K562 (cell line): ENCODE results near the gene DSTYK. TPM values are rescaled to one million over a fixed set of nuclear protein-coding genes. Genes with fewer than 3 reads are reported as not detected.

Source experiments
- BHLHE40 ChIP-seq: IDR thresholded peaks from 2 replicates; pipeline ENCODE4 v1.6.1; 2011; ENCODE audit warnings: low read length, improper control_type of control experiment
- CC2D1A ChIP-seq: fragments of 450-650 bp; IDR thresholded peaks from 2 replicates; pipeline ENCODE4 v1.6.1; 2017; ENCODE audit warnings: mild to moderate bottlenecking
- HNRNPL ChIP-seq: fragments of 200-400 bp; formaldehyde crosslinking; IDR thresholded peaks from 2 replicates; pipeline ENCODE4 v1.6.1; 2017; ENCODE audit warnings: low read depth, mild to moderate bottlenecking, low read length
- KAT2B ChIP-seq: IDR thresholded peaks from one replicate; pipeline ENCODE4 v1.6.1; 2012; ENCODE audit warnings: low read depth, mild to moderate bottlenecking, control low read depth, inconsistent platforms, low read length, moderate library complexity
- L3MBTL2 ChIP-seq: fragments of 450-650 bp; IDR thresholded peaks from 2 replicates; pipeline ENCODE4 v1.6.1; 2016; ENCODE audit warnings: mild to moderate bottlenecking, moderate library complexity
- NFATC3 ChIP-seq: fragments of 450-650 bp; IDR thresholded peaks from 2 replicates; pipeline ENCODE4 v1.6.1; 2017; ENCODE audit warnings: mild to moderate bottlenecking
- PKNOX1 ChIP-seq: fragments of 450-650 bp; IDR thresholded peaks from 2 replicates; pipeline ENCODE4 v1.6.1; 2016
- RB1 ChIP-seq: fragments of 450-650 bp; IDR thresholded peaks from 2 replicates; pipeline ENCODE4 v1.6.1; 2017; ENCODE audit warnings: low read depth, mild to moderate bottlenecking
- SOX6 ChIP-seq: fragments of 450-650 bp; IDR thresholded peaks from 2 replicates; pipeline ENCODE4 v1.6.1; 2014; ENCODE audit warnings: mild to moderate bottlenecking
- TOE1 ChIP-seq, 2 experiments: fragments of 450-650 bp in 1 of 2; sonication (generic) in 1 of 2; formaldehyde crosslinking in 1 of 2; IDR thresholded peaks; 2 replicates each; pipeline versions ENCODE4 v1.7.1 to v1.8.0; 2016 to 2022; ENCODE audit warnings: borderline replicate concordance in 2 of 2, mild to moderate bottlenecking in 2 of 2, antibody characterized with exemption in 1 of 2, inconsistent platforms in 1 of 2, low read depth in 1 of 2, missing genetic modification reagents in 1 of 2, moderate library complexity in 1 of 2
- ZEB2 ChIP-seq: fragments of 450-650 bp; IDR thresholded peaks from 2 replicates; pipeline ENCODE4 v1.6.1; 2016
- ZNF589 ChIP-seq: fragments of 200-800 bp; sonication (Bioruptor generic); IDR thresholded peaks from 2 replicates; pipeline ENCODE4 v1.6.1; 2016; ENCODE audit warnings: low read depth, missing genetic modification characterization, missing compliant biosample characterization
- ZNF639 ChIP-seq, 2 experiments: fragments of 200-800 bp in 1 of 2; sonication (Bioruptor generic) in 1 of 2; sonication (generic) in 1 of 2; formaldehyde crosslinking in 1 of 2; IDR thresholded peaks in 1 of 2; conservative IDR thresholded peaks in 1 of 2; 2 replicates each; pipeline versions ENCODE4 v1.5.0 to v1.6.1; 2016 to 2020; ENCODE audit warnings: missing compliant biosample characterization in 1 of 2, missing genetic modification characterization in 1 of 2, missing genetic modification reagents in 1 of 2
- ZSCAN32 ChIP-seq: fragments of 450-650 bp; formaldehyde crosslinking; IDR thresholded peaks from 2 replicates; pipeline ENCODE4 v1.4.0; 2020; ENCODE audit warnings: mild to moderate bottlenecking, moderate library complexity
- polyA plus RNA-seq, 8 experiments: library from polyadenylated mRNA; depleted of rRNA in 4 of 8; stranded (reverse) in 5 of 8; unstranded in 3 of 8; fragments of >200 nt; fragmentation: Nextera tagmentation in 2 of 8; fragmentation: Illumina TruSeq in 1 of 8; extraction: Ambion mirVana in 2 of 8; extraction: Trizol in 1 of 8; gene quantifications; 2 replicates each; pipeline versions ENCODE4 v1.2.1 to v1.2.3, GENCODE V29; 2011 to 2014; ENCODE audit warnings: inconsistent platforms in 1 of 8, missing spikeins in 1 of 8
- total RNA-seq, 7 experiments: library from RNA; depleted of rRNA in 6 of 7; stranded (reverse); fragments of >200 nt in 6 of 7; fragmentation: Illumina TruSeq in 2 of 7; extraction: Trizol in 2 of 7; gene quantifications; 2 replicates each; pipeline versions ENCODE4 v1.2.1 to v1.2.3, GENCODE V29; 2011 to 2021; ENCODE audit warnings: low replicate concordance in 1 of 7
- TF ChIP-seq, protein P1 (sequence below): sonication (generic); formaldehyde crosslinking; IDR thresholded peaks from 2 replicates; pipeline ENCODE4 v1.8.1; 2023; ENCODE audit warnings: missing genetic modification reagents, mild to moderate bottlenecking, borderline replicate concordance
- TF ChIP-seq, protein P2 (sequence below): fragments of 250-450 bp; sonication (Bioruptor Pico); IDR thresholded peaks from 2 replicates; pipeline ENCODE4 v1.4.0; 2020; ENCODE audit warnings: mild to moderate bottlenecking
- TF ChIP-seq, protein P3 (sequence below): fragments of 450-650 bp; IDR thresholded peaks from 2 replicates; pipeline ENCODE4 v1.6.1; 2016; ENCODE audit warnings: low read depth, mild to moderate bottlenecking, moderate library complexity

Gene DSTYK
- total and polyA plus RNA-seq, 9 of the 15 experiments (the other 6 are each of a cell fraction or from before 2014, with no cell fraction given) = 4.2 to 7.1 (median 6.2) TPM

GRCh38 chr1:205255941-205256780 lies 44.7 kb upstream of the DSTYK start (continued):
- TF ChIP-seq, protein P1, sequence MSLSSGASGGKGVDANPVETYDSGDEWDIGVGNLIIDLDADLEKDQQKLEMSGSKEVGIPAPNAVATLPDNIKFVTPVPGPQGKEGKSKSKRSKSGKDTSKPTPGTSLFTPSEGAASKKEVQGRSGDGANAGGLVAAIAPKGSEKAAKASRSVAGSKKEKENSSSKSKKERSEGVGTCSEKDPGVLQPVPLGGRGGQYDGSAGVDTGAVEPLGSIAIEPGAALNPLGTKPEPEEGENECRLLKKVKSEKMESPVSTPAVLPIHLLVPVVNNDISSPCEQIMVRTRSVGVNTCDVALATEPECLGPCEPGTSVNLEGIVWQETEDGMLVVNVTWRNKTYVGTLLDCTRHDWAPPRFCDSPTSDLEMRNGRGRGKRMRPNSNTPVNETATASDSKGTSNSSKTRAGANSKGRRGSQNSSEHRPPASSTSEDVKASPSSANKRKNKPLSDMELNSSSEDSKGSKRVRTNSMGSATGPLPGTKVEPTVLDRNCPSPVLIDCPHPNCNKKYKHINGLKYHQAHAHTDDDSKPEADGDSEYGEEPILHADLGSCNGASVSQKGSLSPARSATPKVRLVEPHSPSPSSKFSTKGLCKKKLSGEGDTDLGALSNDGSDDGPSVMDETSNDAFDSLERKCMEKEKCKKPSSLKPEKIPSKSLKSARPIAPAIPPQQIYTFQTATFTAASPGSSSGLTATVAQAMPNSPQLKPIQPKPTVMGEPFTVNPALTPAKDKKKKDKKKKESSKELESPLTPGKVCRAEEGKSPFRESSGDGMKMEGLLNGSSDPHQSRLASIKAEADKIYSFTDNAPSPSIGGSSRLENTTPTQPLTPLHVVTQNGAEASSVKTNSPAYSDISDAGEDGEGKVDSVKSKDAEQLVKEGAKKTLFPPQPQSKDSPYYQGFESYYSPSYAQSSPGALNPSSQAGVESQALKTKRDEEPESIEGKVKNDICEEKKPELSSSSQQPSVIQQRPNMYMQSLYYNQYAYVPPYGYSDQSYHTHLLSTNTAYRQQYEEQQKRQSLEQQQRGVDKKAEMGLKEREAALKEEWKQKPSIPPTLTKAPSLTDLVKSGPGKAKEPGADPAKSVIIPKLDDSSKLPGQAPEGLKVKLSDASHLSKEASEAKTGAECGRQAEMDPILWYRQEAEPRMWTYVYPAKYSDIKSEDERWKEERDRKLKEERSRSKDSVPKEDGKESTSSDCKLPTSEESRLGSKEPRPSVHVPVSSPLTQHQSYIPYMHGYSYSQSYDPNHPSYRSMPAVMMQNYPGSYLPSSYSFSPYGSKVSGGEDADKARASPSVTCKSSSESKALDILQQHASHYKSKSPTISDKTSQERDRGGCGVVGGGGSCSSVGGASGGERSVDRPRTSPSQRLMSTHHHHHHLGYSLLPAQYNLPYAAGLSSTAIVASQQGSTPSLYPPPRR (CRISPR knock-in tag) = 0 out of 2 replicates have a peak, but pooled peaks have one; percentile 17
- no peak for TF ChIP-seq HNRNPL
- peak; percentile 66; the same call in 1 of the 2 replicates for TF ChIP-seq TOE1 (IDR thresholded peaks at IDR 0.05; ENCODE audit: borderline replicate concordance)
- TF ChIP-seq TOE1 (CRISPR knock-in tag; IDR thresholded peaks at IDR 0.05; ENCODE audit: borderline replicate concordance, low read depth) = peak; percentile 61; the same call in 1 of the 2 replicates
- peak; percentile 95 for TF ChIP-seq CC2D1A
- TF ChIP-seq RB1 = peak; percentile 80
- TF ChIP-seq ZEB2 = no peak; the same call in 1 of the 2 replicates
- peak; percentile 84 for TF ChIP-seq BHLHE40
- TF ChIP-seq, protein P2, sequence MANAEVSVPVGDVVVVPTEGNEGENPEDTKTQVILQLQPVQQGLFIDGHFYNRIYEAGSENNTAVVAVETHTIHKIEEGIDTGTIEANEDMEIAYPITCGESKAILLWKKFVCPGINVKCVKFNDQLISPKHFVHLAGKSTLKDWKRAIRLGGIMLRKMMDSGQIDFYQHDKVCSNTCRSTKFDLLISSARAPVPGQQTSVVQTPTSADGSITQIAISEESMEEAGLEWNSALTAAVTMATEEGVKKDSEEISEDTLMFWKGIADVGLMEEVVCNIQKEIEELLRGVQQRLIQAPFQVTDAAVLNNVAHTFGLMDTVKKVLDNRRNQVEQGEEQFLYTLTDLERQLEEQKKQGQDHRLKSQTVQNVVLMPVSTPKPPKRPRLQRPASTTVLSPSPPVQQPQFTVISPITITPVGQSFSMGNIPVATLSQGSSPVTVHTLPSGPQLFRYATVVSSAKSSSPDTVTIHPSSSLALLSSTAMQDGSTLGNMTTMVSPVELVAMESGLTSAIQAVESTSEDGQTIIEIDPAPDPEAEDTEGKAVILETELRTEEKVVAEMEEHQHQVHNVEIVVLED (CRISPR knock-in tag) = peak; percentile 13; the same call in 1 of the 2 replicates
- TF ChIP-seq NFATC3 = no peak
- peak; percentile 65 for TF ChIP-seq PKNOX1
- peak; percentile 91 for TF ChIP-seq L3MBTL2
- TF ChIP-seq ZNF639 (CRISPR knock-in tag; conservative IDR thresholded peaks at IDR 0.05 in 1 of 2, IDR thresholded peaks at IDR 0.05 in 1 of 2) = peak in 1 of 2 experiments; percentile 82; a peak in 1 of 4 replicates
- no peak for TF ChIP-seq KAT2B
- TF ChIP-seq SOX6 = peak; percentile 88
- TF ChIP-seq ZNF589 (CRISPR knock-in tag) = peak; percentile 90
- TF ChIP-seq, protein P3, sequence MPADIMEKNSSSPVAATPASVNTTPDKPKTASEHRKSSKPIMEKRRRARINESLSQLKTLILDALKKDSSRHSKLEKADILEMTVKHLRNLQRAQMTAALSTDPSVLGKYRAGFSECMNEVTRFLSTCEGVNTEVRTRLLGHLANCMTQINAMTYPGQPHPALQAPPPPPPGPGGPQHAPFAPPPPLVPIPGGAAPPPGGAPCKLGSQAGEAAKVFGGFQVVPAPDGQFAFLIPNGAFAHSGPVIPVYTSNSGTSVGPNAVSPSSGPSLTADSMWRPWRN = peak; percentile 97
- no peak for TF ChIP-seq ZSCAN32
